Keratinocyte (primary cell): ENCODE data around the gene GHITM. TPM values are rescaled to one million over a fixed set of nuclear protein-coding genes. Genes with fewer than 3 reads are reported as not detected.

ENCODE experiments used
- DNase-seq: peaks from one replicate; pipeline ENCODE4 v3.0.0-alpha.2; 2011; ENCODE audit warnings: low read depth, missing footprints, low spot score
- FAIRE-seq: peaks from 2 replicates; lab custom pipeline; 2011; peaks lifted over from hg19 to GRCh38; lab: Jason Lieb, UNC
- H2AFZ ChIP-seq: 2 replicates; pipeline ENCODE4 v1.6.0; 2012; ENCODE audit warnings: low read length, control low read depth, inconsistent platforms; ENCODE audit not compliant: control insufficient read depth
- H3K27ac ChIP-seq: 2 replicates; pipeline ENCODE4 v1.5.1; 2011; ENCODE audit warnings: low read length; ENCODE audit not compliant: control insufficient read depth, insufficient read depth
- H3K27me3 ChIP-seq: 3 replicates; pipeline ENCODE4 v1.6.0; 2011; ENCODE audit warnings: low read length; ENCODE audit not compliant: control insufficient read depth, insufficient read depth; ENCODE audit errors: extremely low read depth
- H3K36me3 ChIP-seq, 2 experiments: 2 replicates in 1 of 2; 3 replicates in 1 of 2; pipeline ENCODE4 v1.5.1; 2011; ENCODE audit warnings: low read length in 2 of 2, mild to moderate bottlenecking in 1 of 2; ENCODE audit not compliant: control insufficient read depth in 2 of 2, insufficient read depth in 2 of 2; ENCODE audit errors: extremely low read depth in 1 of 2
- H3K4me1 ChIP-seq: 3 replicates; pipeline ENCODE4 v1.5.1; 2011; ENCODE audit warnings: low read length; ENCODE audit not compliant: control insufficient read depth, insufficient read depth; ENCODE audit errors: extremely low read depth
- H3K4me2 ChIP-seq: 3 replicates; pipeline ENCODE4 v1.6.0; 2011; ENCODE audit warnings: low read depth, low read length; ENCODE audit not compliant: control insufficient read depth, insufficient read depth; ENCODE audit errors: extremely low read depth
- H3K4me3 ChIP-seq, 3 experiments: fragments of 200-600 bp in 1 of 3; sonication (generic) in 1 of 3; 2 replicates in 2 of 3; 3 replicates in 1 of 3; pipeline ENCODE4 v1.5.1; 2011 to 2016; ENCODE audit warnings: low read length in 3 of 3, mild to moderate bottlenecking in 3 of 3, control low read depth in 2 of 3, inconsistent platforms in 1 of 3, low read depth in 1 of 3, mixed read lengths in 1 of 3, mixed run types in 1 of 3, moderate library complexity in 1 of 3; ENCODE audit not compliant: control insufficient read depth in 2 of 3, insufficient read depth in 2 of 3; ENCODE audit errors: extremely low read depth in 1 of 3
- H3K79me2 ChIP-seq: 2 replicates; pipeline ENCODE4 v1.6.0; 2012; ENCODE audit warnings: low read length; ENCODE audit not compliant: control insufficient read depth, insufficient read depth
- H3K9ac ChIP-seq: 3 replicates; pipeline ENCODE4 v1.6.0; 2011; ENCODE audit warnings: low read length; ENCODE audit not compliant: control insufficient read depth, insufficient read depth; ENCODE audit errors: extremely low read depth
- H3K9me1 ChIP-seq: 3 replicates; pipeline ENCODE4 v1.6.0; 2011; ENCODE audit warnings: low read length; ENCODE audit not compliant: control insufficient read depth, insufficient read depth; ENCODE audit errors: extremely low read depth
- H3K9me3 ChIP-seq: 2 replicates; pipeline ENCODE4 v1.5.1; 2012; ENCODE audit warnings: low read depth, low read length; ENCODE audit not compliant: control insufficient read depth
- H4K20me1 ChIP-seq: 3 replicates; pipeline ENCODE4 v1.6.0; 2011; ENCODE audit warnings: low read length; ENCODE audit not compliant: control insufficient read depth, insufficient read depth; ENCODE audit errors: extremely low read depth
- EZH2 ChIP-seq: IDR thresholded peaks from one replicate; pipeline ENCODE4 v1.6.1; 2012; ENCODE audit warnings: inconsistent platforms, mild to moderate bottlenecking, low read length, moderate library complexity
- dilution Hi-C: fragments of 300-500 bp; cut with MboI; formaldehyde crosslinking; loops from one replicate; pipeline ENCODE4 v1.7.0; 2020; ENCODE audit warnings: low sequenced_read_pairs; ENCODE audit not compliant: extremely low pct_ligation_motif_present
- polyA plus RNA-seq, 5 experiments: library from polyadenylated mRNA; depleted of rRNA in 3 of 5; stranded (reverse) in 3 of 5; stranded (forward) in 1 of 5; unstranded in 1 of 5; fragments of >200 nt; gene quantifications; 1 replicate in 1 of 5; 2 replicates in 3 of 5; 3 replicates in 1 of 5; pipeline versions ENCODE4 v1.2.1 to v1.2.3, GENCODE V29; 2011 to 2012; ENCODE audit warnings: missing spikeins in 2 of 5, low read depth in 1 of 5, low replicate concordance in 1 of 5
- TF ChIP-seq, protein P1 (sequence below), 3 experiments: IDR thresholded peaks in 1 of 3; conservative IDR thresholded peaks in 1 of 3; optimal IDR thresholded peaks in 1 of 3; 2 replicates in 2 of 3; 3 replicates in 1 of 3; pipeline versions ENCODE3 to v1.5.1; 2011; ENCODE audit warnings: low read length in 3 of 3, mild to moderate bottlenecking in 3 of 3, moderate library complexity in 2 of 3, control low read depth in 1 of 3, inconsistent platforms in 1 of 3; ENCODE audit not compliant: insufficient read depth in 2 of 3; ENCODE audit errors: extremely low read depth in 1 of 3

GHITM gene
- polyA plus RNA-seq, 1 donor (not counting 4 experiments of a cell fraction or from before 2014, with no cell fraction given), result 214 TPM

GRCh38 chr10:84184517-84184916 lies 45.2 kb downstream of the GHITM start:
- FAIRE-seq, result no peak

GRCh38 chr10:84185526-84186175 lies 46.3 kb downstream of the GHITM start:
- no peaks in the 10 kb centered on the region for H3K9me1 ChIP-seq
- dilution Hi-C loops, result no loop called here
- FAIRE-seq (no peak), DNase-seq (no peak)
- H3K79me2 ChIP-seq, result no peaks in the 10 kb centered on the region
- no peak overlapping the region for H3K27ac ChIP-seq
- TF ChIP-seq, protein P1, sequence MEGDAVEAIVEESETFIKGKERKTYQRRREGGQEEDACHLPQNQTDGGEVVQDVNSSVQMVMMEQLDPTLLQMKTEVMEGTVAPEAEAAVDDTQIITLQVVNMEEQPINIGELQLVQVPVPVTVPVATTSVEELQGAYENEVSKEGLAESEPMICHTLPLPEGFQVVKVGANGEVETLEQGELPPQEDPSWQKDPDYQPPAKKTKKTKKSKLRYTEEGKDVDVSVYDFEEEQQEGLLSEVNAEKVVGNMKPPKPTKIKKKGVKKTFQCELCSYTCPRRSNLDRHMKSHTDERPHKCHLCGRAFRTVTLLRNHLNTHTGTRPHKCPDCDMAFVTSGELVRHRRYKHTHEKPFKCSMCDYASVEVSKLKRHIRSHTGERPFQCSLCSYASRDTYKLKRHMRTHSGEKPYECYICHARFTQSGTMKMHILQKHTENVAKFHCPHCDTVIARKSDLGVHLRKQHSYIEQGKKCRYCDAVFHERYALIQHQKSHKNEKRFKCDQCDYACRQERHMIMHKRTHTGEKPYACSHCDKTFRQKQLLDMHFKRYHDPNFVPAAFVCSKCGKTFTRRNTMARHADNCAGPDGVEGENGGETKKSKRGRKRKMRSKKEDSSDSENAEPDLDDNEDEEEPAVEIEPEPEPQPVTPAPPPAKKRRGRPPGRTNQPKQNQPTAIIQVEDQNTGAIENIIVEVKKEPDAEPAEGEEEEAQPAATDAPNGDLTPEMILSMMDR (optimal IDR thresholded peaks at IDR 0.05 in 1 of 3, IDR thresholded peaks at IDR 0.05 in 1 of 3, conservative IDR thresholded peaks at IDR 0.05 in 1 of 3; ENCODE audit: extremely low read depth in 1 of 3, insufficient read depth in 2 of 3, low read length in 3 of 3), result no peak
- TF ChIP-seq EZH2, result no peak
- no peak overlapping the region for H3K4me3 ChIP-seq
- H2AFZ ChIP-seq, result no peak overlapping the region
- no peak overlapping the region for H3K4me2 ChIP-seq
- H3K9ac ChIP-seq, result no peak overlapping the region
- no peaks in the 10 kb centered on the region for H3K4me1 ChIP-seq
- H3K27me3 ChIP-seq, result no peaks in the 10 kb centered on the region
- H3K36me3 ChIP-seq, result no peaks in the 10 kb centered on the region
- no peaks in the 10 kb centered on the region for H3K9me3 ChIP-seq
- no peaks in the 10 kb centered on the region for H4K20me1 ChIP-seq

More at GRCh38 chr10:84184517-84184916, 45.2 kb downstream of the GHITM start:
- no peaks in the 10 kb centered on the region for H3K27me3 ChIP-seq
- TF ChIP-seq, protein P1 (optimal IDR thresholded peaks at IDR 0.05 in 1 of 3, IDR thresholded peaks at IDR 0.05 in 1 of 3, conservative IDR thresholded peaks at IDR 0.05 in 1 of 3; ENCODE audit: extremely low read depth in 1 of 3, insufficient read depth in 2 of 3, low read length in 3 of 3), result no peak
- TF ChIP-seq EZH2, result no peak
- dilution Hi-C loops, result no loop called here
- no peaks in the 10 kb centered on the region for H4K20me1 ChIP-seq
- DNase-seq, result no peak
- no peaks in the 10 kb centered on the region for H3K9me1 ChIP-seq
- no peak overlapping the region for H3K4me3 ChIP-seq
- no peaks in the 10 kb centered on the region for H3K79me2 ChIP-seq
- H3K27ac ChIP-seq, result no peak overlapping the region
- no peak overlapping the region for H3K9ac ChIP-seq
- H2AFZ ChIP-seq, result no peak overlapping the region
- H3K4me2 ChIP-seq, result no peak overlapping the region
- no peaks in the 10 kb centered on the region for H3K36me3 ChIP-seq
- no peaks in the 10 kb centered on the region for H3K9me3 ChIP-seq
- H3K4me1 ChIP-seq, result peaks cover 3% of the 10 kb centered on the region
